NCI-H345 (cell line): ENCODE results near the gene KRTAP2-2.
"Not testable (repeated sequence)": the region's sequence is repeated elsewhere in the genome, so short reads cannot be mapped to it uniquely, and the experiment has no call there.

Source experiments
- DNase-seq: peaks from one replicate; lab custom pipeline; 2025; lab: John Stamatoyannopoulos, UW

Gene KRTAP2-2

GRCh38 chr17:41055130-41055529 lies at the start of gene KRTAP2-2:
Gene KRTAP2-2 (minus strand): TSS chr17:41055230. CDS start chr17:41055211, 19 bp downstream.
- DNase-seq, result not testable (repeated sequence)

GRCh38 chr17:41104386-41105038 lies 49.5 kb upstream of the KRTAP2-2 start:
- DNase-seq, result not testable (repeated sequence)

GRCh38 chr17:41103896-41104295 lies 48.9 kb upstream of the KRTAP2-2 start:
- DNase-seq, result no peak

- no peak for DNase-seq
These were observed 46.7 kb upstream of the KRTAP2-2 start, which contains the start of gene KRTAP4-16 for GRCh38 chr17:41101586-41102259. Gene KRTAP4-16 (minus strand): TSS chr17:41102209. CDS start chr17:41102209, 0 bp downstream.

- not testable (repeated sequence) for DNase-seq
These were observed 44.9 kb upstream of the KRTAP2-2 start for GRCh38 chr17:41099682-41100480.

GRCh38 chr17:41098481-41098880 lies 43.5 kb upstream of the KRTAP2-2 start:
- no peak for DNase-seq

GRCh38 chr17:41098042-41098441 lies 43.0 kb upstream of the KRTAP2-2 start, which contains the start of gene KRTAP4-8:
Gene KRTAP4-8 (minus strand): TSS chr17:41098142. CDS start chr17:41098084, 58 bp downstream.
- DNase-seq, result no peak

GRCh38 chr17:41096055-41096454 lies 41.0 kb upstream of the KRTAP2-2 start:
- DNase-seq, result no peak

- not testable (repeated sequence) for DNase-seq
These were observed 33.8 kb upstream of the KRTAP2-2 start for GRCh38 chr17:41088760-41089352.

- not testable (repeated sequence) for DNase-seq
These were observed 29.2 kb upstream of the KRTAP2-2 start, which contains the start of gene KRTAP4-7 for GRCh38 chr17:41084100-41084856. Gene KRTAP4-7 (plus strand): TSS chr17:41084150. CDS start chr17:41084207, 57 bp downstream.

- not testable (repeated sequence) for DNase-seq
These were observed 28.4 kb upstream of the KRTAP2-2 start for GRCh38 chr17:41083427-41083826.

- no peak for DNase-seq
These were observed 27.6 kb upstream of the KRTAP2-2 start for GRCh38 chr17:41082626-41083025.

- DNase-seq, result no peak
These were observed 21.8 kb upstream of the KRTAP2-2 start for GRCh38 chr17:41076788-41077187.

- DNase-seq, result no peak
These were observed 18.6 kb upstream of the KRTAP2-2 start for GRCh38 chr17:41073676-41074075.

GRCh38 chr17:41071606-41072360 lies 16.8 kb upstream of the KRTAP2-2 start:
- no peak for DNase-seq

GRCh38 chr17:41069031-41069430 lies 14.0 kb upstream of the KRTAP2-2 start:
- DNase-seq, result no peak

- no peak for DNase-seq
These were observed 12.3 kb upstream of the KRTAP2-2 start for GRCh38 chr17:41067281-41067680.

GRCh38 chr17:41065829-41066624 lies 11.0 kb upstream of the KRTAP2-2 start, which contains the start of gene KRTAP2-4:
Gene KRTAP2-4 (minus strand): TSS chr17:41065879. CDS start chr17:41065845, 34 bp downstream.
- DNase-seq, result no peak

- DNase-seq, result not testable (repeated sequence)
These were observed 10.1 kb upstream of the KRTAP2-2 start for GRCh38 chr17:41065016-41065689.
